Neural progenitor cell (in vitro differentiated cells): Measurements from ENCODE around the gene KPNA6.

ENCODE experiments used
- EZH2 ChIP-seq: fragments of 200-600 bp; sonication (generic); IDR thresholded peaks from 2 replicates; pipeline ENCODE4 v1.6.1; 2017; ENCODE audit warnings: antibody characterized with exemption, mild to moderate bottlenecking, moderate library complexity
- EZH2phosphoT487 ChIP-seq: fragments of 200-600 bp; sonication (generic); IDR thresholded peaks from 2 replicates; pipeline ENCODE4 v1.6.1; 2017; ENCODE audit warnings: antibody characterized with exemption
- TF ChIP-seq, protein P1 (sequence below): fragments of 200-600 bp; sonication (generic); IDR thresholded peaks from 2 replicates; pipeline ENCODE4 v1.5.1; 2017; ENCODE audit warnings: antibody characterized with exemption, mild to moderate bottlenecking

DNA sequence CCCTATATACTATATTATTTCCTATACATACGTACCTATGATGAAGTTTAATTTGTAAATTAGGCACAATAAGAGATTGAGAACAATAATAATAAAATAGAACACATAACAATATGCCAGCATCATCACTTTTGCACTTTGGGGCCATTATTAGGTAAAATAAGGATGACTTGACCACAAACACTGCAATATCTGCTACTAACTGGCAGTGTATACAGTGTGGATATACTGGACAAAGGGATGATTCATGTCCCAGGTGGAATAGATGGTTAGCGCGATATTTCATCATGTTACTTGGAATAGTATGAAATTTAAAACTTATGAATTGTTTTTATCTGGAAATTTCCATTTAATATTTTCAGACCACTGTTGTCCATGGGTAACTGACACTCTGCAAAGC is 36.2 kb downstream of the KPNA6 start:
- TF ChIP-seq, protein P1, sequence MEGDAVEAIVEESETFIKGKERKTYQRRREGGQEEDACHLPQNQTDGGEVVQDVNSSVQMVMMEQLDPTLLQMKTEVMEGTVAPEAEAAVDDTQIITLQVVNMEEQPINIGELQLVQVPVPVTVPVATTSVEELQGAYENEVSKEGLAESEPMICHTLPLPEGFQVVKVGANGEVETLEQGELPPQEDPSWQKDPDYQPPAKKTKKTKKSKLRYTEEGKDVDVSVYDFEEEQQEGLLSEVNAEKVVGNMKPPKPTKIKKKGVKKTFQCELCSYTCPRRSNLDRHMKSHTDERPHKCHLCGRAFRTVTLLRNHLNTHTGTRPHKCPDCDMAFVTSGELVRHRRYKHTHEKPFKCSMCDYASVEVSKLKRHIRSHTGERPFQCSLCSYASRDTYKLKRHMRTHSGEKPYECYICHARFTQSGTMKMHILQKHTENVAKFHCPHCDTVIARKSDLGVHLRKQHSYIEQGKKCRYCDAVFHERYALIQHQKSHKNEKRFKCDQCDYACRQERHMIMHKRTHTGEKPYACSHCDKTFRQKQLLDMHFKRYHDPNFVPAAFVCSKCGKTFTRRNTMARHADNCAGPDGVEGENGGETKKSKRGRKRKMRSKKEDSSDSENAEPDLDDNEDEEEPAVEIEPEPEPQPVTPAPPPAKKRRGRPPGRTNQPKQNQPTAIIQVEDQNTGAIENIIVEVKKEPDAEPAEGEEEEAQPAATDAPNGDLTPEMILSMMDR = no peak
- TF ChIP-seq EZH2phosphoT487 (no peak), EZH2 (no peak)
